Transverse colon (tissue), 3 donors: ENCODE data around the gene PHF13.

ENCODE experiments used
- CTCF ChIP-seq, 5 experiments: fragments of 200-600 bp in 3 of 5; fragments of 450-650 bp in 2 of 5; sonication (generic) in 3 of 5; IDR thresholded peaks; 1 replicate in 2 of 5; 2 replicates in 3 of 5; pipeline ENCODE4 v1.5.1; 2016 to 2017; ENCODE audit warnings: antibody characterized with exemption in 5 of 5, inconsistent platforms in 3 of 5, mild to moderate bottlenecking in 2 of 5, moderate library complexity in 1 of 5
- POLR2A ChIP-seq: fragments of 450-650 bp; IDR thresholded peaks from one replicate; pipeline ENCODE4 v1.6.1; 2016; ENCODE audit warnings: antibody characterized with exemption, mild to moderate bottlenecking, moderate library complexity

DNA sequence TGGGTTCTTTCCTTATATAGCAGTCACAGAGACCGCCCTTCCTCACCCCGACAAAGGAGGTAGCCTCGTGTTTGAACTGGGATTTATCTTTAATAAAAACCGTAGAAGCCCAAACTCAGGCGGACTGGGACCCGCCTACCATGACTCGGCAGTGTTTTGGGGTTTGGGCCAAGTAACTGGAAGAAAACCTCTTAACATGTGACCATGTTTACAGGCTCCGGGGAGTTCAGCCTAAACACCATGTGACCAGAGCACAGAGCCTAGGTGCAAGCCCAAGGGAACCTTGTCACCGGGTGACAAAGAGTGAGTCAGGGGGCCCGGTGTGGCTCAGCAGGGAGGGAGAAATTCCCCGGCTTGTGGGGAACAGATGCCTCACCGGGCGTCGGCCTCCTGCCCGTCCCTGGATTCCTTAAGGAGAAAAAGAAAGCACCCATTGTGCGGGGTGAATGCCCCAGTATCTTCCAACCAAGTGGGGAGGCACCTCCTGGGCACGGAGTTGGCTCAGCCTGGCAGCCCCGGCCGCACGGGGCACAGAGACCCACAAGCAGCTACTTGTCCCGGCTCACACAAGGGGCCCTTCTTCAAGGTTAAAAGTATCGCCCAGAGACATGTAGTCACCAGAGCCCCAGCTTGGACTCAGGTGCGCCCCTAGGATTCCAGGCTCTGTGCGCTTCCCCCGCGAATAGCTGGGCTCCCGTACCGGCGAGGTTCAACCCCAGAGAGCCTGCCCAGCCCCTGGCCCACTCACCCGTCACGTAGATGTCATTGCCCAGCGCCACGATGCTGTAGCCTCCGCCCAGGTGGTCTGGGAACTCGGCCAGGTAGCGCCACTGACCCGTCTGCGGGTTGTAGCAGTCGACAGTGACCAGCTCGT, 12.2 kb upstream of the PHF13 start:
- TF ChIP-seq POLR2A (peak; percentile 62), CTCF (IDR thresholded peaks at IDR 0.05) (no peak)
